Measurements from ENCODE around the gene BMERB1.

DNA sequence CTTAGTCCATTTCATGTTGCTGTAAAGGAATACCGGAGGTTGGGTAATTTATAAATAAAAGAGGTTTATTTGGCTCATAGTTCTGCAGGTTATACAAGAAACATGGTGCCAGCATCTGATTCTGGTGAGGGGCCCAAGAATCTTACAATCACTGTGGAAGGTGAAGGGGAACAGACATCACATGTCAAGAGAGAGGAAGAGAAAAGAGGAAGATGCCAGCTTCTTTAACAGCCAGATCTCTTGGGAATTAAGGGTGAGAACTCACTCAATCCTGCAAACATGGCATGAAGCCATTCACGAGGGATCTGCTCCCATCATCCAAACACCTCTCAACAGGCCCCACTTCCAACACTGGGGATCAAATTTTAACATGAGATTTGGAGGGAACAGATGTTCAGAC, 49.5 kb downstream of the BMERB1 start:
- TF ChIP-seq, protein P1, sequence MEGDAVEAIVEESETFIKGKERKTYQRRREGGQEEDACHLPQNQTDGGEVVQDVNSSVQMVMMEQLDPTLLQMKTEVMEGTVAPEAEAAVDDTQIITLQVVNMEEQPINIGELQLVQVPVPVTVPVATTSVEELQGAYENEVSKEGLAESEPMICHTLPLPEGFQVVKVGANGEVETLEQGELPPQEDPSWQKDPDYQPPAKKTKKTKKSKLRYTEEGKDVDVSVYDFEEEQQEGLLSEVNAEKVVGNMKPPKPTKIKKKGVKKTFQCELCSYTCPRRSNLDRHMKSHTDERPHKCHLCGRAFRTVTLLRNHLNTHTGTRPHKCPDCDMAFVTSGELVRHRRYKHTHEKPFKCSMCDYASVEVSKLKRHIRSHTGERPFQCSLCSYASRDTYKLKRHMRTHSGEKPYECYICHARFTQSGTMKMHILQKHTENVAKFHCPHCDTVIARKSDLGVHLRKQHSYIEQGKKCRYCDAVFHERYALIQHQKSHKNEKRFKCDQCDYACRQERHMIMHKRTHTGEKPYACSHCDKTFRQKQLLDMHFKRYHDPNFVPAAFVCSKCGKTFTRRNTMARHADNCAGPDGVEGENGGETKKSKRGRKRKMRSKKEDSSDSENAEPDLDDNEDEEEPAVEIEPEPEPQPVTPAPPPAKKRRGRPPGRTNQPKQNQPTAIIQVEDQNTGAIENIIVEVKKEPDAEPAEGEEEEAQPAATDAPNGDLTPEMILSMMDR (IDR thresholded peaks at IDR 0.05): no peak
- no peak for TF ChIP-seq POLR2A (IDR thresholded peaks at IDR 0.05)
